ENCODE results near the gene GTF3C5. TPM values are rescaled to one million over a fixed set of nuclear protein-coding genes. Genes with fewer than 3 reads are reported as not detected.

GTF3C5 gene
- total RNA-seq, 6 experiments from 2014 or later, result 18.4 to 30.5 (median 19.8) TPM

- Histone ChIP-seq H3K4me1 (no peaks in the 10 kb centered on the region), H3K36me3 (no peaks in the 10 kb centered on the region), H3K4me3 (no peak overlapping the region), H3K9me3 (no peaks in the 10 kb centered on the region), H3K27me3 (no peaks in the 10 kb centered on the region), H3K27ac (no peak overlapping the region)
- DNase-seq, result peak in 1 of 3 donors; percentile 48
- ATAC-seq, result no peak
- WGBS (ENCODE audit: insufficient coverage, low coverage, low lambda C conversion rate, missing lambda C conversion rate), result 93% methylated on average over 3 of the region's 14 CpGs
- TF ChIP-seq POLR2A (IDR thresholded peaks at IDR 0.05) (no peak), CTCF (IDR thresholded peaks at IDR 0.05) (no peak)
- intact Hi-C loops (cut with DNase I), result no loop called here
Observed at GRCh38 chr9:133063500-133064231, 32.9 kb downstream of the GTF3C5 start.

- TF ChIP-seq CTCF (IDR thresholded peaks at IDR 0.05) (no peak), POLR2A (IDR thresholded peaks at IDR 0.05) (no peak)
- 100% methylated on average over 3 of the region's 30 CpGs for WGBS (ENCODE audit: insufficient coverage, low coverage, low lambda C conversion rate, missing lambda C conversion rate)
- H3K27ac ChIP-seq, result no peak overlapping the region
- DNase-seq, result peak in 1 of 3 donors; percentile 36
- intact Hi-C loops (cut with DNase I), result no loop called here
- H3K9me3 ChIP-seq, result no peaks in the 10 kb centered on the region
- no peaks in the 10 kb centered on the region for H3K27me3 ChIP-seq
- H3K4me3 ChIP-seq, result no peak overlapping the region
- H3K4me1 ChIP-seq, result no peaks in the 10 kb centered on the region
- no peaks in the 10 kb centered on the region for H3K36me3 ChIP-seq
- ATAC-seq, result no peak
Observed at GRCh38 chr9:133064241-133065069, 33.7 kb downstream of the GTF3C5 start.

- H3K9me3 ChIP-seq, result no peaks in the 10 kb centered on the region
- no peak overlapping the region for H3K27ac ChIP-seq
- H3K4me3 ChIP-seq, result no peak overlapping the region
- DNase-seq (no peak), ATAC-seq (no peak)
- no peaks in the 10 kb centered on the region for H3K4me1 ChIP-seq
- WGBS (ENCODE audit: insufficient coverage, low coverage, low lambda C conversion rate, missing lambda C conversion rate), result no CpG with 5 or more reads among the region's 17 CpGs
- no peaks in the 10 kb centered on the region for H3K27me3 ChIP-seq
- TF ChIP-seq POLR2A (IDR thresholded peaks at IDR 0.05) (no peak), CTCF (IDR thresholded peaks at IDR 0.05) (no peak)
- H3K36me3 ChIP-seq, result no peaks in the 10 kb centered on the region
- intact Hi-C loops (cut with DNase I), result no loop called here
Observed at GRCh38 chr9:133065070-133065388, 34.2 kb downstream of the GTF3C5 start.

GRCh38 chr9:133066181-133066983 is 35.6 kb downstream of the GTF3C5 start:
- ATAC-seq (no peak), DNase-seq (no peak)
- no peak for TF ChIP-seq CTCF (IDR thresholded peaks at IDR 0.05)
- TF ChIP-seq POLR2A (IDR thresholded peaks at IDR 0.05), result no peak
- H3K9me3 ChIP-seq, result no peaks in the 10 kb centered on the region
- no peaks in the 10 kb centered on the region for H3K36me3 ChIP-seq
- 72% methylated on average over 2 of the region's 25 CpGs for WGBS (ENCODE audit: insufficient coverage, low coverage, low lambda C conversion rate, missing lambda C conversion rate)
- H3K27me3 ChIP-seq, result no peaks in the 10 kb centered on the region
- intact Hi-C loops (cut with DNase I), result no loop called here
- no peak overlapping the region for H3K27ac ChIP-seq
- H3K4me3 ChIP-seq, result no peak overlapping the region
- H3K4me1 ChIP-seq, result no peaks in the 10 kb centered on the region

All from right lobe of liver (tissue), 6 donors.